Stimulated activated naive CD8-positive, alpha-beta T cell treated with anti-CD3 and anti-CD28 coated beads, Interleukin-15, Interleukin-2, amounts not matched to agents 100 ng/mL and 50 ng/mL, for 24 hours (primary cell): ENCODE data around the gene ITGA3.

Source experiments
- H3K27ac Mint-ChIP-seq: one replicate; pipeline ENCODE4 v1.8.0; 2021; ENCODE audit warnings: mild to moderate bottlenecking, mixed read lengths
- H3K27me3 Mint-ChIP-seq: one replicate; pipeline ENCODE4 v1.8.0; 2021; ENCODE audit warnings: mixed read lengths
- H3K36me3 Mint-ChIP-seq: one replicate; pipeline ENCODE4 v1.8.0; 2021; ENCODE audit warnings: low read depth, mixed read lengths
- H3K4me1 Mint-ChIP-seq: one replicate; pipeline ENCODE4 v1.8.0; 2021; ENCODE audit warnings: low read depth, mixed read lengths
- H3K4me3 Mint-ChIP-seq: one replicate; pipeline ENCODE4 v1.8.0; 2021; ENCODE audit warnings: mild to moderate bottlenecking, mixed read lengths
- H3K9me3 Mint-ChIP-seq: one replicate; pipeline ENCODE4 v1.8.0; 2021; ENCODE audit warnings: mixed read lengths

Gene ITGA3

DNA sequence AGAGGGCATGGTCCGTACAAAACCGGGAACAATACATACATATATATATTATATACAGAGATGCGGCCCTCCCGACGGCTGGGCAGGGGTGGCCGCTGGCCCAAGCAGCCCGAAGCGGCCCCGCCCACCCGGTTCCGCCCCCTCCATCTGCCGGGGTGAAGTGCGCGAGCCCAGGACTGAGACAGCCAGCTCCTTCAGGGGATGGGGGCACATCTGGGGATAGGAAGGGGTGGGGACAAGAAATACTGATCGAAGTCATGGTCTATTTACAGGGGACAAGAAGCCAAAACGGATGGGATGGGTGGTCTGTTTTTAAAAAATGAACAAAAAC is 77.8 kb downstream of the ITGA3 start:
- peaks cover 34% of the 10 kb centered on the region for H3K36me3 Mint-ChIP-seq
- H3K27me3 Mint-ChIP-seq, result peaks cover 2% of the 10 kb centered on the region
- H3K9me3 Mint-ChIP-seq, result no peaks in the 10 kb centered on the region
- H3K4me3 Mint-ChIP-seq, result no peak overlapping the region
- H3K4me1 Mint-ChIP-seq, result peaks cover 24% of the 10 kb centered on the region
- H3K27ac Mint-ChIP-seq, result no peak overlapping the region

DNA sequence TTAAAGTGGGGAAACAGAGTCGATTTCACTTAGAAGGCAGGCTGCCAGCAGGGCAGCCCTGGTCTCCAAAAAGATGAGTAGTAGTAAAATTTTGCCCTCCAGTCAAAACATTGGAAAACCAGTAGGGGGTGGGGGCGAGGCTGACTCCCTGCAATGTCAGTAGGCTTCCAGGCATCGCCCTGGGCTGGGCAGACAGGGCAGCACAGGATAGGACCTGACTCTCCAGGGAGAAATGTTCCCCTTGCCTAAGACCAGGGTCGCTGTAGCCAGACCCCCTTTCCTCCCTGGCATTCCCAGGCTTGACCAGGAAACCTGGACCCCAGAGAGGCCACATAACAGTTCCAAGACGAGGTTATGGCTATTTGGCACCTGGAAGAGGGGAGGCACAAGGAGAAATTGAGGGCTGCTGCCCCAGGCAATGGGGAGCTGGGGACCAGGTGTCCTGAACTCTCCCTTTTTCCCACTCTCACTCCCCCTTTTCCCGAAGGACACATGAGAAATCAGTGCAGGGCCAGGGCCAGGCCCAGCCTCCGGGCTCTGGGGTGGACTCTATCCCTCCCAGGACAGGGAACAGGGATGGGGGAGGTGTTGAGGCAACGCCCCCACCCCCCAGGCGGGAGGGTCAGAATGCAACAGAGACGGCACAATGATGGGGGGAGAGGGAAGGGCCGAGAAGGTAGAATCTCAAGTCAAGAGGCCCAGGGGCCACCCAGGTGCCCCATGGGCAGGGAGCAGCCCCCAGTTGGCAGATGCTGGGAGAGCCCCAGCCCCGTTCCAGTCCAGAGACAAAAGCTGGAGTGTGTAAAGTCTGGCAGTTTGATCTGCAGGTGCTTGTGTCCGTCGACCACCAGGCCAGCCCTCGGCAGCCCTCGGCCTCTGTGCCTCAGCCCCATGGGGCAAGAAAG is 78.5 kb downstream of the ITGA3 start:
- H3K4me3 Mint-ChIP-seq, result no peak overlapping the region
- H3K9me3 Mint-ChIP-seq, result no peaks in the 10 kb centered on the region
- peaks cover 41% of the 10 kb centered on the region for H3K36me3 Mint-ChIP-seq
- H3K27ac Mint-ChIP-seq, result no peak overlapping the region
- H3K4me1 Mint-ChIP-seq, result peaks cover 23% of the 10 kb centered on the region
- H3K27me3 Mint-ChIP-seq, result no peaks in the 10 kb centered on the region

DNA sequence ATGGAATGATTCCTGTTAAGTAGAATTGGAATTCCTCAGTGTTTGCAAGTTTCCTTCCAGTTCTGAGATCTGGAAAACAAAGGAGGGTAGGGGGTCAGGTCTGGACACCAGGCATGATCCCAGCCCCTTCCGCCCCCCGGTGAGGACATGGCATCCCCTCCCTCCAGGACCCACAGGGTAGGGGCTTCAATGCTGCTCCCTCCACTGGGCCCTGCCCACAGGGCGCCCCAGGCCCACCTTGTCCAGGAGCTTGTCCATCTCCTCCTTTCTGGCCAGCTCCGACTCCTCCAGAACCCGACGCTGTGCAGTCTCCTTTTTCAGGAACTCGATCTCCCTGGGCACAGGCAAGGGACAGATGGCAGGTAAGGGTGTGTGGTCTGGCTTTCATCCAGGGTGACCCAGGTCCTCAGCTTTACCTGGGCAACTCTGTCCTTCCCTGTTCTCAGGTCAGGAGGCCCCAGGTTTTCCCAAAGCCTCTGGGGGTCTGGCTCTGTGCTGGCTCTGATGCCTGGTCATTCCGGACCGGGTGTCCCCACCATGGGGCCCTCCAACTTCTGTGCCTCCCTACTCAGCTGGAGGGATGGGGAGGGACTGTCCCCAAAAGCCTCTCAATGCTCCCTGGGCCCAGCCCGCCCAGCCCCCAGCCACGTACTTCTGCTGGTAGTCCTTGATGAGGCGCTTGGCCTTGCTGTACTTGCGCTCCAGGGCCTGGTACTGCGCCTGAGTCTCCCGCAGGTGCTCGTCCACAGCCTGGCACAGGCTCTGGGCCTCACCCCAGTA is 79.6 kb downstream of the ITGA3 start:
- no peaks in the 10 kb centered on the region for H3K27me3 Mint-ChIP-seq
- no peaks in the 10 kb centered on the region for H3K9me3 Mint-ChIP-seq
- peaks cover 51% of the 10 kb centered on the region for H3K36me3 Mint-ChIP-seq
- H3K4me1 Mint-ChIP-seq, result peaks cover 32% of the 10 kb centered on the region
- no peak overlapping the region for H3K27ac Mint-ChIP-seq
- H3K4me3 Mint-ChIP-seq, result no peak overlapping the region

GRCh38 chr17:50136096-50136687 is 80.3 kb downstream of the ITGA3 start:
- Mint-ChIP-seq H3K27ac (no peak overlapping the region), H3K27me3 (no peaks in the 10 kb centered on the region), H3K9me3 (no peaks in the 10 kb centered on the region), H3K4me1 (peaks cover 32% of the 10 kb centered on the region), H3K4me3 (no peak overlapping the region), H3K36me3 (peaks cover 57% of the 10 kb centered on the region)

GRCh38 chr17:50137042-50137441 is 81.1 kb downstream of the ITGA3 start:
- Mint-ChIP-seq H3K4me3 (no peak overlapping the region), H3K4me1 (peaks cover 32% of the 10 kb centered on the region), H3K27ac (no peak overlapping the region), H3K27me3 (no peaks in the 10 kb centered on the region), H3K9me3 (no peaks in the 10 kb centered on the region), H3K36me3 (peaks cover 66% of the 10 kb centered on the region)

DNA sequence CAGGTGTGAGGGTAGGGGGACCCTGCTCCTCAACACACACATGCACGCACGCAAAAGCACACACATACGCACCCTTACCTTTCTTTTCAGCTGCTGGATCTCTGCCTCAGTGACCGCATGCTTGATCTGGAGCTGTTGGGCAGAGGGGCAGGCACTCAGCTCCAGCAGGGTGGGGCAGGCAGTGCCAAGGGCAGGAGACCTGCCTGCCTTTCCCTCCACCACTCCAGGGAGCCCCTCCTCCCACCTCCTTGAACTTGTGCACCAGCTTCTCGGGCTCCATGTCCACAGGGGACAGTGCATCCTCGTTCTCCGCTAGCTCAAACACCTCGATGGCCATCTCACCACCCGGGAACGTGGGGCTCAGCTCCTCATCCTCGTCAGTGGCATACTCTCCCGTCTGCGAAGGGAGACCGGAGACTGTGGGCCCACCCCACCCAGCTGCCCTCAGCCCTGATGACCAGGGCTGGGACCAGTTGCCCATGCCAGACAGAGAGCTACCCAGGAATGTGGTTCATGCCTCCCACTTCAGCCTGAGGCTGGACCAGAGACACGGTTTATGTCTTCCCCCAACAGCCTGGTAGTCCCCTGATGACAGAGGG is 83.4 kb downstream of the ITGA3 start:
- Mint-ChIP-seq H3K4me1 (peaks cover 47% of the 10 kb centered on the region), H3K36me3 (peaks cover 77% of the 10 kb centered on the region), H3K27ac (no peak overlapping the region), H3K9me3 (no peaks in the 10 kb centered on the region), H3K4me3 (no peak overlapping the region), H3K27me3 (no peaks in the 10 kb centered on the region)
